Calu3 (cell line): ENCODE data around the gene C12orf43. TPM values are rescaled to one million over a fixed set of nuclear protein-coding genes. Genes with fewer than 3 reads are reported as not detected.

Experiments
- BruUV-seq: library from RNA; stranded (reverse); fragments of 400-500 nt; replicated peaks from 2 replicates; lab custom pipeline; 2021; lab: Mats Ljungman, UMichigan
- CTCF ChIA-PET: fragments of 300-600 bp; sonication (Branson Sonifier 250); formaldehyde crosslinking; loops from one replicate; lab custom pipeline; 2022; ENCODE audit warnings: antibody characterized with exemption; lab: Charles Lee
- DNase-seq: peaks from one replicate; pipeline ENCODE4 v3.0.0; 2022
- H3K27ac Mint-ChIP-seq: one replicate; pipeline ENCODE4 v1.8.0; 2022; ENCODE audit warnings: mixed read lengths; ENCODE audit not compliant: unreplicated experiment
- H3K27me3 Mint-ChIP-seq: one replicate; pipeline ENCODE4 v1.8.0; 2022; ENCODE audit warnings: mixed read lengths; ENCODE audit not compliant: unreplicated experiment
- H3K36me3 Mint-ChIP-seq: one replicate; pipeline ENCODE4 v1.8.0; 2022; ENCODE audit warnings: mild to moderate bottlenecking, moderate library complexity, mixed read lengths; ENCODE audit not compliant: insufficient read depth, unreplicated experiment
- H3K4me1 Mint-ChIP-seq: one replicate; pipeline ENCODE4 v1.8.0; 2022; ENCODE audit warnings: mild to moderate bottlenecking, low read depth, mixed read lengths; ENCODE audit not compliant: unreplicated experiment
- H3K4me3 Mint-ChIP-seq: one replicate; pipeline ENCODE4 v1.8.0; 2022; ENCODE audit warnings: mild to moderate bottlenecking, low read depth, moderate library complexity, mixed read lengths; ENCODE audit not compliant: unreplicated experiment
- H3K9me3 Mint-ChIP-seq: one replicate; pipeline ENCODE4 v1.8.0; 2022; ENCODE audit warnings: low read depth, mixed read lengths; ENCODE audit not compliant: unreplicated experiment
- CTCF ChIP-seq: fragments of 200-600 bp; IDR thresholded peaks from one replicate; pipeline ENCODE4 v1.8.0; 2022; ENCODE audit warnings: antibody characterized with exemption; ENCODE audit not compliant: unreplicated experiment
- intact Hi-C: fragments of 100-400 bp; cut with micrococcal nuclease; formaldehyde crosslinking; loops from one replicate; pipeline ENCODE4 v1.10.0; 2022; ENCODE audit not compliant: unreplicated experiment
- total RNA-seq: library from RNA; stranded (reverse); gene quantifications from 2 replicates; pipeline ENCODE4 v1.2.3, GENCODE V29; 2022

C12orf43 gene
- total RNA-seq, 1 experiment from 2014 or later, result 26.2 TPM

DNA sequence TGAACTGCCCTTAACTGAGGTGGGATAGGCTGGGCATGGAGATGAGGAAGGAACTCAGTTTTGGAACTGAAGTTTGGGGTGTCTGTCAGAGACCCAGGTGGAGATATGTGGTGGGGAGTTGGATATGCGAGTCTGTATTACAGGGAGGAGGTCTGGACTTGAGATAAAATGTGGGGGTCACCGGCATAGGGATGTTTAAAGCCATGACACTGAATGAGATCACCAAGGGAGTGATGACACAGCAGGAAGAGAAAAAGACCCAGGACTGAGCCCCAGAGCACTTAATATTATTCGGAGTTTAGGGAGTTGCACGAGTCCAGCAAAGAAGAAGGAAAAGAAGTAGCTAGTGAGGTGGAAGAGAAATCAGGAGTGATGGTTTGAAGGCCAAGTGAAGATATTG is 26.8 kb upstream of the C12orf43 start:
- intact Hi-C loops, result no loop called here
- Mint-ChIP-seq H3K27ac (no peak overlapping the region), H3K4me1 (no peaks in the 10 kb centered on the region), H3K27me3 (peaks cover 47% of the 10 kb centered on the region), H3K36me3 (peaks cover 10% of the 10 kb centered on the region), H3K4me3 (no peak overlapping the region), H3K9me3 (no peaks in the 10 kb centered on the region)
- no peak for TF ChIP-seq CTCF
- DNase-seq, result no peak
- no TSS peak for BruUV-seq
- CTCF ChIA-PET, result no interaction called here

- peak within 1 kb of the TSS; percentile 80 for H3K4me3 Mint-ChIP-seq
- DNase-seq, result peak; percentile 67
- peaks cover 27% of the 10 kb centered on the region for H3K27me3 Mint-ChIP-seq
- BruUV-seq, result no TSS peak
- TF ChIP-seq CTCF, result no peak
- H3K27ac Mint-ChIP-seq, result peak within 1 kb of the TSS; percentile 69
- no peaks in the 10 kb centered on the region for H3K9me3 Mint-ChIP-seq
- CTCF ChIA-PET, result interaction anchor here (0.8 to 2.1 kb wide), 4 partner anchors 13 to 352 kb away, joined by 3 to 4 read pairs (median 4); no protein-coding TSS in a partner anchor
- intact Hi-C loops, result no loop called here
- peaks cover 10% of the 10 kb centered on the region for H3K36me3 Mint-ChIP-seq
- H3K4me1 Mint-ChIP-seq, result peaks cover 9% of the 10 kb centered on the region
Observed at GRCh38 chr12:121038861-121039668, 22.8 kb upstream of the C12orf43 start, which contains the start of gene OASL. Gene OASL (minus strand): TSS chr12:121039246. CDS start chr12:121038971, 275 bp downstream.

DNA sequence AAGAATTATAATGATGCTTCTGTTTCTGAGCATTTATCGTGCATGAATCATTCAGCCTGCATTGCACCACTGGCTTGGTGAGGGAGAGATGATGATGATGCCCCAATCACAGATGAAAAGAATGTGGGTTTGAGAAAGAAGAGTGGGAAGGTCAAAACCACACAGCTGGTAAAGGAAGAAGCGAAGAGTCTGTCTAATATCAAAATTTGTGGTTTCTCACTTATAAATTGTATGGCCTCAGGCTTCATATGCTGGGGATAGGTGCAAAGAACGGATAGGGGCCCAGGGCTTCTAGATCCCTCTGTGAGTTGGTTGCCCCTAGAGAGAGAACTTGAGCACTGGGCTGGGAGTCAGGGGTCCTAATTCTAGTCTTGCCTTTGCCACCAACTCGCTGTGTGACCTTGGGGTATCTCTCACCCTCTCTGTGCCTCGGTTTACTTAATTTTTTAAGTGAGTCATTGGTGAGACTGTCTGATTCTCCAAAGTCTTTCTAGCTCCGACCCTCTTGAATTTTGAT is 20.6 kb upstream of the C12orf43 start:
- intact Hi-C loops, result no loop called here
- peaks cover 5% of the 10 kb centered on the region for H3K27me3 Mint-ChIP-seq
- no peak for DNase-seq
- no peaks in the 10 kb centered on the region for H3K9me3 Mint-ChIP-seq
- peaks cover 17% of the 10 kb centered on the region for H3K36me3 Mint-ChIP-seq
- peaks cover 16% of the 10 kb centered on the region for H3K4me1 Mint-ChIP-seq
- no peak overlapping the region for H3K27ac Mint-ChIP-seq
- CTCF ChIA-PET, result interaction anchor here (0.8 kb wide), 1 partner anchor 32 kb away, joined by 3 read pairs; no protein-coding TSS in a partner anchor
- no peak overlapping the region for H3K4me3 Mint-ChIP-seq
- TF ChIP-seq CTCF, result no peak
- no TSS peak for BruUV-seq

- DNase-seq, result no peak
- H3K4me3 Mint-ChIP-seq, result no peak overlapping the region
- BruUV-seq, result no TSS peak
- peaks cover 16% of the 10 kb centered on the region for H3K4me1 Mint-ChIP-seq
- no peaks in the 10 kb centered on the region for H3K27me3 Mint-ChIP-seq
- intact Hi-C loops, result no loop called here
- peak overlapping the region; percentile 10 for H3K27ac Mint-ChIP-seq
- CTCF ChIA-PET, result no interaction called here
- no peaks in the 10 kb centered on the region for H3K9me3 Mint-ChIP-seq
- no peak for TF ChIP-seq CTCF
- peaks cover 17% of the 10 kb centered on the region for H3K36me3 Mint-ChIP-seq
Observed at GRCh38 chr12:121034616-121035305, 18.5 kb upstream of the C12orf43 start.
